Stimulated activated CD4-positive, alpha-beta T cell treated with anti-CD3 and anti-CD28 coated beads, Interleukin-4, amount 100 ng/mL, for 4 hours (primary cell): Measurements from ENCODE around the gene B3GALNT2.

Source experiments
- DNase-seq, 2 experiments: peaks; one replicate each; pipeline ENCODE4 v3.0.0-alpha.2; 2020

Gene B3GALNT2

GRCh38 chr1:235450886-235451483, 53.3 kb downstream of the B3GALNT2 start:
- DNase-seq = no peak

GRCh38 chr1:235450433-235450832, 53.8 kb downstream of the B3GALNT2 start:
- DNase-seq = no peak

- no peak for DNase-seq
Measured at GRCh38 chr1:235448616-235449015, 55.6 kb downstream of the B3GALNT2 start.

GRCh38 chr1:235442788-235443429, 61.3 kb downstream of the B3GALNT2 start:
- DNase-seq = no peak

- DNase-seq = no peak
Measured at GRCh38 chr1:235441159-235441685, 63.0 kb downstream of the B3GALNT2 start.

GRCh38 chr1:235434001-235434400, 70.3 kb downstream of the B3GALNT2 start:
- no peak for DNase-seq

- DNase-seq = no peak
Measured at GRCh38 chr1:235430991-235431390, 73.3 kb downstream of the B3GALNT2 start.

GRCh38 chr1:235429143-235429542, 75.1 kb downstream of the B3GALNT2 start:
- no peak for DNase-seq

GRCh38 chr1:235427447-235427846, 76.8 kb downstream of the B3GALNT2 start:
- no peak for DNase-seq

GRCh38 chr1:235426680-235427079, 77.6 kb downstream of the B3GALNT2 start:
- no peak for DNase-seq

GRCh38 chr1:235426143-235426542, 78.1 kb downstream of the B3GALNT2 start:
- DNase-seq = no peak

- DNase-seq = no peak
Measured at GRCh38 chr1:235425357-235425756, 78.9 kb downstream of the B3GALNT2 start.

GRCh38 chr1:235424092-235424491, 80.2 kb downstream of the B3GALNT2 start:
- no peak for DNase-seq

GRCh38 chr1:235423214-235423652, 81.0 kb downstream of the B3GALNT2 start:
- peak in 1 of 2 experiments; percentile 13 for DNase-seq

GRCh38 chr1:235421751-235422150, 82.5 kb downstream of the B3GALNT2 start:
- DNase-seq = no peak

- DNase-seq = peak; percentile 36 to 38
Measured at GRCh38 chr1:235417086-235417697, 87.1 kb downstream of the B3GALNT2 start.

GRCh38 chr1:235416662-235417049, 87.6 kb downstream of the B3GALNT2 start:
- DNase-seq = no peak

GRCh38 chr1:235415008-235415904, 89.0 kb downstream of the B3GALNT2 start:
- DNase-seq = peak; percentile 33 to 51

GRCh38 chr1:235411489-235412486, 92.5 kb downstream of the B3GALNT2 start:
- no peak for DNase-seq

GRCh38 chr1:235410467-235410866, 93.8 kb downstream of the B3GALNT2 start:
- DNase-seq = no peak

GRCh38 chr1:235409042-235409820, 95.0 kb downstream of the B3GALNT2 start:
- no peak for DNase-seq
